BJ (cell line): ENCODE measurements around the gene KDM8. TPM values are rescaled to one million over a fixed set of nuclear protein-coding genes. Genes with fewer than 3 reads are reported as not detected.

Experiments
- CTCF ChIA-PET: fragments of 350-600 bp; formaldehyde crosslinking; extraction: SDS; loops from one replicate; lab custom pipeline; 2021; ENCODE audit warnings: antibody characterized with exemption, inconsistent platforms; lab: Yijun Ruan, JAX
- POLR2A ChIA-PET: fragments of 300-600 bp; sonication (Branson Sonifier 250); formaldehyde crosslinking; extraction: SDS; loops from one replicate; lab custom pipeline; 2021; ENCODE audit warnings: antibody characterized with exemption; lab: Charles Lee
- DNase-seq: peaks from one replicate; pipeline ENCODE4 v3.0.0-alpha.2; 2011; ENCODE audit warnings: low read depth
- H3K27me3 ChIP-seq: 2 replicates; pipeline ENCODE4 v1.6.0; 2011; ENCODE audit warnings: low read length; ENCODE audit not compliant: control insufficient read depth, insufficient read depth
- H3K36me3 ChIP-seq: 2 replicates; pipeline ENCODE4 v1.5.1; 2011; ENCODE audit warnings: low read length; ENCODE audit not compliant: control insufficient read depth, insufficient read depth
- H3K4me3 ChIP-seq: 2 replicates; pipeline ENCODE4 v1.5.1; 2011; ENCODE audit warnings: low read depth, mild to moderate bottlenecking, control low read depth, low read length
- polyA minus RNA-seq: library from RNA; depleted of rRNA, polyadenylated mRNA; stranded (reverse); fragments of >200 nt; gene quantifications from 2 replicates; pipeline ENCODE4 v1.2.3, GENCODE V29; 2011; rRNA and poly(A)+ RNA removed
- polyA plus RNA-seq: library from polyadenylated mRNA; depleted of rRNA; stranded (reverse); fragments of >200 nt; gene quantifications from 2 replicates; pipeline ENCODE4 v1.2.3, GENCODE V29; 2011; rRNA removed
- TF ChIP-seq, protein P1 (sequence below): IDR thresholded peaks from 2 replicates; pipeline ENCODE4 v1.5.1; 2011; ENCODE audit warnings: low read depth, mild to moderate bottlenecking, control low read depth, inconsistent platforms, low read length, moderate library complexity; ENCODE audit not compliant: insufficient read depth

The KDM8 gene
- polyA plus RNA-seq = 2.0 and 3.7 TPM in 2 replicates
- 1.7 and 3.1 TPM in 2 replicates for polyA minus RNA-seq

DNA sequence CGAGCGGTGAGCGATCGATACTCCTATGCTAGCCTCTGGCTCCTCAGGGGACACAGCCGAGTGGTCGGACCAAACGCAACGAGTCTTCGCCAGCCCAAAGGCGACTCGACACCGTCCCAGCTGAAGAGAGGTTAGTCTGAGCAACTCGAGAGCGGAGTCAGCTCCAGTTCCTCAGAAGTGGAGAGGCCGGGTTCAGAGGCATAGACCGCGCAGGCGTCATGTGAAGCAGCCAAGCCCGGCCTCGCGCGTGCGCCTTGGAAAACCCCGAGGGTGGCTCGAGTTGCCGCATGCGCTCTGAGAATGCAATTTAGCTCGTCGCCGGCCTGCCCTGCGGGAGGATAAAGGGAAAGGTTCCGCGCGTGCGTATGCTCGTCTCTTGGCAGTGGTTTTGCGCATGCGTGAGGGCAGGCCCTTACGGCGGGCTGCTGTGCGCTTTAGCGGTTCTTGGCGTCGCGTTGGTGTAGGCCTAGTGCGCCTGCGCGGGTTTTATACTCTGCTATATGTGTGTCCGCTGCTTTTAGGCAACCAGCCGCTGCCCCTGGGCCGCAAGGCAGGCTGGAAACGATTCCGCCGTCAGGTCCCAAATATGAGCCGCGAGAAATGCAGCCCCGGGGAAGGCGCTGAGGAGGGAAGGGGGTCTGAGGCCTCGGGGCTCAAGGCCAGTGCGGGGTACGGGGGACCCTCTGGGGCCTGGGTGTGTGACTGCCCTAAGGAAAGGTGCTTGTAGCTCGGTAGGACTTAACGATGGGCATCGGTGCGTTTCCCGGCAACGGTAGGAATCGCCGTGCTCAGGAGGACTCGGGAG lies at the start of gene KDM8:
Gene KDM8, plus strand, starts transcription at position 20 of the 805 bp plus-strand sequence. CDS start 6,598 bp downstream, outside the sequence.
- TF ChIP-seq, protein P1, sequence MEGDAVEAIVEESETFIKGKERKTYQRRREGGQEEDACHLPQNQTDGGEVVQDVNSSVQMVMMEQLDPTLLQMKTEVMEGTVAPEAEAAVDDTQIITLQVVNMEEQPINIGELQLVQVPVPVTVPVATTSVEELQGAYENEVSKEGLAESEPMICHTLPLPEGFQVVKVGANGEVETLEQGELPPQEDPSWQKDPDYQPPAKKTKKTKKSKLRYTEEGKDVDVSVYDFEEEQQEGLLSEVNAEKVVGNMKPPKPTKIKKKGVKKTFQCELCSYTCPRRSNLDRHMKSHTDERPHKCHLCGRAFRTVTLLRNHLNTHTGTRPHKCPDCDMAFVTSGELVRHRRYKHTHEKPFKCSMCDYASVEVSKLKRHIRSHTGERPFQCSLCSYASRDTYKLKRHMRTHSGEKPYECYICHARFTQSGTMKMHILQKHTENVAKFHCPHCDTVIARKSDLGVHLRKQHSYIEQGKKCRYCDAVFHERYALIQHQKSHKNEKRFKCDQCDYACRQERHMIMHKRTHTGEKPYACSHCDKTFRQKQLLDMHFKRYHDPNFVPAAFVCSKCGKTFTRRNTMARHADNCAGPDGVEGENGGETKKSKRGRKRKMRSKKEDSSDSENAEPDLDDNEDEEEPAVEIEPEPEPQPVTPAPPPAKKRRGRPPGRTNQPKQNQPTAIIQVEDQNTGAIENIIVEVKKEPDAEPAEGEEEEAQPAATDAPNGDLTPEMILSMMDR = no peak
- Histone ChIP-seq H3K36me3 (no peaks in the 10 kb centered on the region), H3K4me3 (peak within 1 kb of the TSS; percentile 83), H3K27me3 (no peaks in the 10 kb centered on the region; the same call in 1 of the 2 replicates)
- CTCF ChIA-PET = interaction anchor here (1.0 to 3.0 kb wide), 6 partner anchors 19 to 164 kb away, joined by 4 to 13 read pairs (median 6); no protein-coding TSS in a partner anchor
- POLR2A ChIA-PET = interaction anchor here (0.6 to 1.3 kb wide), 3 partner anchors 19 to 990 kb away, joined by 3 to 6 read pairs (median 3); no protein-coding TSS in a partner anchor
- peak; percentile 99 for DNase-seq

DNA sequence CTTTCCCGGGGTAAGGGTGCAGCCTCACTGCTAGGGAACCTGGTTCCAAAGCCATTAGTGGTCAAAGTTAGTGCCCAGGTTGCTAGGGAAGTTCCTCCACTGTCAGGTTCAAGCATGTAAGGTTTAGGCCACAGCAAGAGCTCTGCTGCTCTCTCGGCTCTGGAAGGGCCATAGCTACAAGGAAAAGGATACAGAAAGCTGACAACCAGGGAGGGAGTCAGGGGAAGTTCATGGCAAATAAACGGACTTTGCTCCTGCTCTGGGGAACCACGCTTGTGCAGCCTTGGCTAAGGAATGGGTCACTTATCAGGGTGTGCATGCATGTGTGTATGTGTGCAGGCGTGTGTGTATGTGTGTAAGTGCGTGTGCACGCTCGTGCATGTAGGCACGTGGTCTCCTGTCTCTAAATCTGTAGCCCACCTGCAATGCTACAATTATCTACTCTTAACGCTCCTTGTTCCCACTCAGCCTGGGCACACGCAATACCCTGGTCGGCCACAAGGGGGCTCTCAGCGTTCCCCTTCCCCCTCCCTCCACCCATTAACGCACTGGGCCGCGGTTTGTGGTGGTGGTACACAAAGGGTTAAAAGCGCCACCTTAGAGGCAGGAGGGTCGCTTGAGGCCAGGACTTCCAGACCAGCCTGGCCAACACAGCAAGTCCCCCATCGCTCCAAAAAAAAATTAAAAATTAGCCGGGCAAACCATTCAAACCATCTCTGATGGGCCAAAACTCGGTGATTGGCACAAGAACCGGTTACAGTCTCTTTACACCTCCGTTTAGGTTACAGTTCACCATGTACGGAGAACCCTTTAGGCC lies 48.4 kb upstream of the KDM8 start:
- ChIA-PET POLR2A (no interaction called here), CTCF (interaction anchor here (0.6 to 6.2 kb wide), 24 partner anchors 8 to 307 kb away, joined by 3 to 51 read pairs (median 4); no protein-coding TSS in a partner anchor)
- TF ChIP-seq, protein P1 = peak; percentile 98
- Histone ChIP-seq H3K27me3 (no peaks in the 10 kb centered on the region; the same call in none of the 2 replicates), H3K4me3 (no peak overlapping the region), H3K36me3 (no peaks in the 10 kb centered on the region)
- DNase-seq = no peak

DNA sequence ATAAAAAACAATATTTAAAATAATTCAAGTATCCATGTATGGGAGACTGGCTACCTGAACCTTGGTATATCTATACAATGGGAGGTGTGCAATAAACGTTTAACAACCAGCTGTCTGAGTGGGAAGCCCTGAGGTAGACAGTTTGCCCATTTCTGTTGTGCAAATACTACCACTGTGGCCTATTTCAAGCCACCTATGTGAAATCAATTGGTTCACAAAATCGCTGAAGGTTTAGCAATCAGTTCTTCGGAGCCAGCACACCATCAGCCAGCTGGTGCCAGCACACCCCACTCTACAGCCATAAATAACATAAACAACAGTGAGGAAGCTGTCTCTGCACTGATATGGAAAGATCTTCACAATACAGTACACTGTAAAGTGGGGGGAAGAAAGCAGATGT lies 46.7 kb upstream of the KDM8 start:
- TF ChIP-seq, protein P1 = no peak
- Histone ChIP-seq H3K4me3 (no peak overlapping the region), H3K36me3 (no peaks in the 10 kb centered on the region), H3K27me3 (no peaks in the 10 kb centered on the region; the same call in none of the 2 replicates)
- no peak for DNase-seq
- ChIA-PET POLR2A (no interaction called here), CTCF (interaction anchor here (1.3 to 6.2 kb wide), 7 partner anchors 9 to 211 kb away, joined by 3 to 51 read pairs (median 7); no protein-coding TSS in a partner anchor)

DNA sequence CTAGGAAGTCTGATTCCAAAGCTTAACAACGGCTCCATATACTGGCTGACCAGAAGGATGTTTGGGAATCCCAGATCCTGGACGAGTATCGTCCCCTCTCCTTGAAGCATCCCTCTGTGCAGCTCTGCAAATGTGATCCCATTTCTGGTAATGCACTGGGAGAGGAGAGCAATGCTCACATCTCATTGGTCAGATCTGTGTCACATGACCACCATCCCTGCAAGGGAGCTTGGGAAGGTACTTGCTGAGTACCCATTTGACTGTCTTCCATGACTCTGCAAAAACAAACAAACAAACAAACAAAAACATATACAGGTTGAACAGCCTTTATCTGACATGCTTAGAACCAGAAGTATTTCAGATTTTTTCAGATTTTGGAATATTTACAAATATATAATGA lies 41.9 kb upstream of the KDM8 start:
- ChIA-PET CTCF (interaction anchor here (0.7 to 2.3 kb wide), 4 partner anchors 10 to 207 kb away, joined by 3 to 6 read pairs (median 4); no protein-coding TSS in a partner anchor), POLR2A (no interaction called here)
- no peak for DNase-seq
- no peaks in the 10 kb centered on the region for H3K36me3 ChIP-seq
- H3K4me3 ChIP-seq = no peak overlapping the region
- H3K27me3 ChIP-seq = no peaks in the 10 kb centered on the region; the same call in 1 of the 2 replicates
- TF ChIP-seq, protein P1 = no peak
